ENCODE data around the gene TOM1.

TOM1 gene

GRCh38 chr22:35317680-35318290, 18.1 kb downstream of the TOM1 start:
- Histone ChIP-seq H3K27me3 (no peaks in the 10 kb centered on the region), H3K9me3 (no peaks in the 10 kb centered on the region), H3K36me3 (peaks cover 93% of the 10 kb centered on the region), H3K4me3 (ENCODE audit: low read depth in 1 of 2, low read length in 1 of 2) (no peak overlapping the region), H3K27ac (no peak overlapping the region), H3K4me1 (ENCODE audit: control insufficient read depth in 1 of 2, insufficient read depth in 1 of 2, low read depth in 1 of 2, low read length in 1 of 2) (no peaks in the 10 kb centered on the region)
- TF ChIP-seq CTCF (IDR thresholded peaks at IDR 0.05) = no peak

- no peak for TF ChIP-seq CTCF (IDR thresholded peaks at IDR 0.05)
- peaks cover 98% of the 10 kb centered on the region for H3K36me3 ChIP-seq
- H3K4me1 ChIP-seq (ENCODE audit: control insufficient read depth in 1 of 2, insufficient read depth in 1 of 2, low read depth in 1 of 2, low read length in 1 of 2) = no peaks in the 10 kb centered on the region
- no peaks in the 10 kb centered on the region for H3K27me3 ChIP-seq
- H3K27ac ChIP-seq = no peak overlapping the region
- no peaks in the 10 kb centered on the region for H3K9me3 ChIP-seq
- H3K4me3 ChIP-seq (ENCODE audit: low read depth in 1 of 2, low read length in 1 of 2) = no peak overlapping the region
Observed at GRCh38 chr22:35318346-35319215, 18.9 kb downstream of the TOM1 start.

- H3K4me3 ChIP-seq (ENCODE audit: low read depth in 1 of 2, low read length in 1 of 2) = no peak overlapping the region
- H3K4me1 ChIP-seq (ENCODE audit: control insufficient read depth in 1 of 2, insufficient read depth in 1 of 2, low read depth in 1 of 2, low read length in 1 of 2) = no peaks in the 10 kb centered on the region
- H3K27ac ChIP-seq = no peak overlapping the region
- no peaks in the 10 kb centered on the region for H3K9me3 ChIP-seq
- no peak for TF ChIP-seq CTCF (IDR thresholded peaks at IDR 0.05)
- H3K36me3 ChIP-seq = peaks cover 98% of the 10 kb centered on the region
- no peaks in the 10 kb centered on the region for H3K27me3 ChIP-seq
Observed at GRCh38 chr22:35319244-35319985, 19.7 kb downstream of the TOM1 start.

- H3K9me3 ChIP-seq = no peaks in the 10 kb centered on the region
- no peak overlapping the region for H3K27ac ChIP-seq
- H3K27me3 ChIP-seq = no peaks in the 10 kb centered on the region
- TF ChIP-seq CTCF (IDR thresholded peaks at IDR 0.05) = no peak
- peaks cover 100% of the 10 kb centered on the region for H3K36me3 ChIP-seq
- peaks cover 3% of the 10 kb centered on the region in 2 experiments for H3K4me1 ChIP-seq (ENCODE audit: control insufficient read depth in 1 of 2, insufficient read depth in 1 of 2, low read depth in 1 of 2, low read length in 1 of 2)
- H3K4me3 ChIP-seq (ENCODE audit: low read depth in 1 of 2, low read length in 1 of 2) = no peak overlapping the region
Observed at GRCh38 chr22:35322126-35322525, 22.4 kb downstream of the TOM1 start.

GRCh38 chr22:35322893-35323292, 23.2 kb downstream of the TOM1 start:
- Histone ChIP-seq H3K9me3 (no peaks in the 10 kb centered on the region), H3K36me3 (peaks cover 100% of the 10 kb centered on the region), H3K27ac (no peak overlapping the region), H3K4me1 (ENCODE audit: control insufficient read depth in 1 of 2, insufficient read depth in 1 of 2, low read depth in 1 of 2, low read length in 1 of 2) (peaks cover 10 to 11% of the 10 kb centered on the region in 2 experiments), H3K4me3 (ENCODE audit: low read depth in 1 of 2, low read length in 1 of 2) (no peak overlapping the region), H3K27me3 (no peaks in the 10 kb centered on the region)
- TF ChIP-seq CTCF (IDR thresholded peaks at IDR 0.05) = no peak

All from neutrophil (primary cell).